Liver (tissue), 9 donors: Measurements from ENCODE around the gene RNLS. TPM values are rescaled to one million over a fixed set of nuclear protein-coding genes. Genes with fewer than 3 reads are reported as not detected.

Experiments
- DNase-seq: peaks from one replicate; pipeline ENCODE4 v3.0.0-alpha.2; 2017; ENCODE audit warnings: low spot score
- H3K27ac ChIP-seq, 2 donors: one replicate each; pipeline ENCODE4 v1.7.0; 2013; ENCODE audit warnings: inconsistent platforms in 2 of 2, low read length in 2 of 2, control low read depth in 1 of 2, low read depth in 1 of 2, mild to moderate bottlenecking in 1 of 2
- H3K27me3 ChIP-seq, 4 donors: one replicate each; pipeline versions ENCODE4 v1.6.1 to v1.7.0; 2013; ENCODE audit warnings: low read length in 3 of 4, inconsistent platforms in 1 of 4, mild to moderate bottlenecking in 1 of 4, moderate library complexity in 1 of 4; ENCODE audit not compliant: control insufficient read depth in 4 of 4, insufficient read depth in 4 of 4
- H3K36me3 ChIP-seq, 4 donors: one replicate each; pipeline versions ENCODE4 v1.6.1 to v1.7.0; 2013; ENCODE audit warnings: low read length in 3 of 4, mild to moderate bottlenecking in 3 of 4, low read depth in 1 of 4, moderate library complexity in 1 of 4; ENCODE audit not compliant: control insufficient read depth in 4 of 4, insufficient read depth in 3 of 4
- H3K4me1 ChIP-seq, 4 donors: one replicate each; pipeline versions ENCODE4 v1.6.1 to v1.7.0; 2013; ENCODE audit warnings: low read length in 3 of 4, mild to moderate bottlenecking in 3 of 4, moderate library complexity in 1 of 4; ENCODE audit not compliant: control insufficient read depth in 4 of 4, insufficient read depth in 4 of 4
- H3K4me3 ChIP-seq, 3 donors: one replicate each; pipeline versions ENCODE4 v1.6.1 to v1.7.0; 2013; ENCODE audit warnings: low read length in 3 of 3, control low read depth in 1 of 3, low read depth in 1 of 3, mild to moderate bottlenecking in 1 of 3
- H3K9ac ChIP-seq, 2 donors: one replicate each; pipeline ENCODE4 v1.7.0; 2013; ENCODE audit warnings: low read length in 2 of 2, mild to moderate bottlenecking in 2 of 2, moderate library complexity in 2 of 2, control low read depth in 1 of 2, low read depth in 1 of 2
- H3K9me3 ChIP-seq, 4 donors: one replicate each; pipeline versions ENCODE4 v1.6.1 to v1.7.0; 2013; ENCODE audit warnings: low read length in 3 of 4; ENCODE audit not compliant: control insufficient read depth in 4 of 4
- CTCF ChIP-seq: fragments of 150-350 bp; IDR thresholded peaks from 2 replicates; pipeline ENCODE4 v1.5.1; 2017; ENCODE audit warnings: improper control_type of control experiment, low read depth, low read length; ENCODE audit not compliant: missing input control
- EGR1 ChIP-seq, 2 donors: IDR thresholded peaks; 2 replicates each; pipeline ENCODE4 v1.6.1; 2016 to 2018; ENCODE audit warnings: antibody characterized with exemption in 2 of 2, low read depth in 2 of 2
- FOXA2 ChIP-seq: IDR thresholded peaks from 2 replicates; pipeline ENCODE4 v1.6.1; 2016; ENCODE audit warnings: antibody characterized with exemption
- GABPA ChIP-seq, 2 donors: IDR thresholded peaks in 1 of 2; conservative IDR thresholded peaks in 1 of 2; 2 replicates each; pipeline ENCODE4 v1.6.1; 2016; ENCODE audit warnings: antibody characterized with exemption in 2 of 2, mild to moderate bottlenecking in 1 of 2, moderate library complexity in 1 of 2
- HNF4G ChIP-seq: IDR thresholded peaks from 2 replicates; pipeline ENCODE4 v1.6.1; 2016; ENCODE audit warnings: antibody characterized with exemption
- MAX ChIP-seq: IDR thresholded peaks from 2 replicates; pipeline ENCODE4 v1.6.1; 2016; ENCODE audit warnings: antibody characterized with exemption
- NR2F2 ChIP-seq: IDR thresholded peaks from 2 replicates; pipeline ENCODE4 v1.6.1; 2016; ENCODE audit warnings: antibody characterized with exemption
- RAD21 ChIP-seq, 2 donors: IDR thresholded peaks; 2 replicates each; pipeline ENCODE4 v1.6.1; 2016; ENCODE audit warnings: antibody characterized with exemption in 2 of 2, mild to moderate bottlenecking in 2 of 2
- REST ChIP-seq: IDR thresholded peaks from 2 replicates; pipeline ENCODE4 v1.6.1; 2016; ENCODE audit warnings: antibody characterized with exemption, mild to moderate bottlenecking
- SP1 ChIP-seq: IDR thresholded peaks from 2 replicates; pipeline ENCODE4 v1.6.1; 2018; ENCODE audit warnings: antibody characterized with exemption, mild to moderate bottlenecking
- TAF1 ChIP-seq: conservative IDR thresholded peaks from 2 replicates; pipeline ENCODE4 v1.6.1; 2016; ENCODE audit warnings: antibody characterized with exemption, mild to moderate bottlenecking
- YY1 ChIP-seq: IDR thresholded peaks from 2 replicates; pipeline ENCODE4 v1.6.1; 2016; ENCODE audit warnings: antibody characterized with exemption, mild to moderate bottlenecking
- ZBTB33 ChIP-seq: IDR thresholded peaks from 2 replicates; pipeline ENCODE4 v1.6.1; 2016; ENCODE audit warnings: antibody characterized with exemption
- WGBS: extraction: QIAGEN DNeasy Blood & Tissue Kit; methylation state at CpG from one replicate; pipeline ENCODE4 v1.1.7; 2013; 5-methylcytosine and 5-hydroxymethylcytosine counted together
- polyA plus RNA-seq, 2 donors: library from polyadenylated mRNA; stranded (reverse) in 1 of 2; unstranded in 1 of 2; fragments of 200-250 nt in 1 of 2; fragments of >200 nt in 1 of 2; fragmentation: Nextera tagmentation in 1 of 2; extraction: Ambion mirVana in 1 of 2; gene quantifications; one replicate each; pipeline versions ENCODE4 v1.2.1 to v1.2.3, GENCODE V29; 2013 to 2015
- total RNA-seq, 2 donors: library from RNA; depleted of rRNA; stranded (reverse); fragments of >200 nt; gene quantifications; one replicate each; pipeline ENCODE4 v1.2.3, GENCODE V29; 2014
- donor health status: healthy.
- donor health status: healthy.
- donor health status: healthy.
- donor health status: healthy.
- donor health status: healthy.

Gene RNLS
- total and polyA plus RNA-seq, 4 donors = 4.1 to 12.4 (median 7.5) TPM

- Histone ChIP-seq H3K4me3 (no peak overlapping the region), H3K9me3 (no peaks in the 10 kb centered on the region), H3K27ac (no peak overlapping the region), H3K36me3 (no peaks in the 10 kb centered on the region), H3K27me3 (no peaks in the 10 kb centered on the region), H3K9ac (no peak overlapping the region), H3K4me1 (no peaks in the 10 kb centered on the region)
- no peak for DNase-seq
- no peak for TF ChIP-seq SP1
- TF ChIP-seq NR2F2 = peak; percentile 51
- no peak for TF ChIP-seq RAD21 (IDR thresholded peaks at IDR 0.05)
- 78% methylated on average over 6 of the region's 6 CpGs for WGBS
Observed at GRCh38 chr10:88233870-88234269, 349.2 kb downstream of the RNLS start.

GRCh38 chr10:88232983-88233543, 350.1 kb downstream of the RNLS start:
- no peak overlapping the region for H3K27ac ChIP-seq
- no peaks in the 10 kb centered on the region for H3K36me3 ChIP-seq
- H3K4me3 ChIP-seq = no peak overlapping the region
- WGBS = 93% methylated on average over 7 of the region's 7 CpGs
- H3K9ac ChIP-seq = no peak overlapping the region
- H3K9me3 ChIP-seq = no peaks in the 10 kb centered on the region
- DNase-seq = no peak
- H3K27me3 ChIP-seq = no peaks in the 10 kb centered on the region
- no peaks in the 10 kb centered on the region for H3K4me1 ChIP-seq
- TF ChIP-seq YY1 (no peak), GABPA (IDR thresholded peaks at IDR 0.05 in 1 of 2, conservative IDR thresholded peaks at IDR 0.05 in 1 of 2) (no peak), SP1 (no peak), FOXA2 (no peak), REST (no peak), RAD21 (IDR thresholded peaks at IDR 0.05) (no peak), TAF1 (no peak), ZBTB33 (no peak), NR2F2 (no peak), HNF4G (no peak), EGR1 (IDR thresholded peaks at IDR 0.05; ENCODE audit: low read depth in 2 of 2) (no peak), CTCF (no peak), MAX (no peak)
